H9 (cell line): ENCODE results near the gene CDC42EP1. TPM values are rescaled to one million over a fixed set of nuclear protein-coding genes. Genes with fewer than 3 reads are reported as not detected.
"Not testable (repeated sequence)": the region's sequence is repeated elsewhere in the genome, so short reads cannot be mapped to it uniquely, and the experiment has no call there.

Source experiments
- DNase-seq: peaks from one replicate; pipeline ENCODE4 v3.0.0-alpha.2; 2017
- H2AFZ ChIP-seq: one replicate; pipeline ENCODE4 v1.6.1; 2013; ENCODE audit warnings: mild to moderate bottlenecking, low read length, control low read depth, moderate library complexity
- H2AK5ac ChIP-seq: 2 replicates; pipeline ENCODE4 v1.6.1; 2013; ENCODE audit warnings: low read length, control low read depth, mixed read lengths; ENCODE audit not compliant: insufficient read length
- H2BK120ac ChIP-seq: one replicate; pipeline ENCODE4 v1.6.1; 2013; ENCODE audit warnings: low read depth, mild to moderate bottlenecking, low read length, control low read depth, inconsistent platforms; ENCODE audit not compliant: poor library complexity, severe bottlenecking
- H2BK12ac ChIP-seq: 2 replicates; pipeline ENCODE4 v1.6.1; 2013; ENCODE audit warnings: low read length, control low read depth, mixed read lengths, low read depth; ENCODE audit not compliant: insufficient read length
- H2BK15ac ChIP-seq: 2 replicates; pipeline ENCODE4 v1.6.1; 2013; ENCODE audit warnings: low read depth, low read length, control low read depth
- H2BK20ac ChIP-seq: one replicate; pipeline ENCODE4 v1.6.1; 2013; ENCODE audit warnings: low read depth, mild to moderate bottlenecking, low read length, control low read depth, inconsistent platforms; ENCODE audit not compliant: poor library complexity, severe bottlenecking
- H2BK5ac ChIP-seq: 2 replicates; pipeline ENCODE4 v1.6.1; 2013; ENCODE audit warnings: low read length, control low read depth, mixed read lengths; ENCODE audit not compliant: insufficient read length
- H3K14ac ChIP-seq: 2 replicates; pipeline ENCODE4 v1.6.1; 2013; ENCODE audit warnings: low read length, control low read depth; ENCODE audit not compliant: insufficient read depth
- H3K18ac ChIP-seq: 2 replicates; pipeline ENCODE4 v1.6.1; 2013; ENCODE audit warnings: low read depth, mild to moderate bottlenecking, mixed read lengths, low read length, control low read depth; ENCODE audit not compliant: insufficient read length
- H3K23ac ChIP-seq: 2 replicates; pipeline ENCODE4 v1.6.1; 2013; ENCODE audit warnings: low read length, control low read depth, mixed read lengths, low read depth; ENCODE audit not compliant: insufficient read length
- H3K23me2 ChIP-seq: 2 replicates; pipeline ENCODE4 v1.6.1; 2013; ENCODE audit warnings: low read depth, mild to moderate bottlenecking, mixed read lengths, low read length, control low read depth; ENCODE audit not compliant: insufficient read length, poor library complexity, severe bottlenecking
- H3K27ac ChIP-seq: 2 replicates; pipeline ENCODE4 v1.5.1; 2013; ENCODE audit warnings: low read length, control low read depth, mixed read lengths, low read depth; ENCODE audit not compliant: insufficient read length
- H3K27me3 ChIP-seq: 2 replicates; pipeline ENCODE4 v1.6.1; 2013; ENCODE audit warnings: low read length, control low read depth, inconsistent platforms; ENCODE audit not compliant: insufficient read depth
- H3K4ac ChIP-seq: 2 replicates; pipeline ENCODE4 v1.6.1; 2013; ENCODE audit warnings: low read depth, mild to moderate bottlenecking, control low read depth, inconsistent platforms, low read length, moderate library complexity
- H3K4me1 ChIP-seq: 2 replicates; pipeline ENCODE4 v1.6.1; 2013; ENCODE audit warnings: low read length, control low read depth, inconsistent platforms; ENCODE audit not compliant: insufficient read depth
- H3K4me2 ChIP-seq: 2 replicates; pipeline ENCODE4 v1.6.1; 2013; ENCODE audit warnings: low read length, control low read depth, mixed read lengths; ENCODE audit not compliant: insufficient read length, insufficient read depth
- H3K56ac ChIP-seq: 2 replicates; pipeline ENCODE4 v1.6.1; 2013; ENCODE audit warnings: low read depth, mild to moderate bottlenecking, mixed read lengths, low read length, control low read depth; ENCODE audit not compliant: insufficient read length
- H3K79me1 ChIP-seq: 2 replicates; pipeline ENCODE4 v1.6.1; 2013; ENCODE audit warnings: low read depth, mild to moderate bottlenecking, moderate library complexity, low read length, control low read depth, inconsistent platforms; ENCODE audit not compliant: insufficient read depth, poor library complexity, severe bottlenecking
- H3K79me2 ChIP-seq: 2 replicates; pipeline ENCODE4 v1.6.1; 2013; ENCODE audit warnings: low read length, control low read depth, inconsistent platforms; ENCODE audit not compliant: insufficient read depth
- H3K9ac ChIP-seq: 2 replicates; pipeline ENCODE4 v1.6.1; 2013; ENCODE audit warnings: low read length, control low read depth, mixed read lengths; ENCODE audit not compliant: insufficient read length; ENCODE audit errors: extremely low read depth
- H3K9me3 ChIP-seq: one replicate; pipeline ENCODE4 v1.6.1; 2013; ENCODE audit warnings: low read depth, low read length, inconsistent platforms; ENCODE audit not compliant: control insufficient read depth
- H3T11ph ChIP-seq: one replicate; pipeline ENCODE4 v1.6.1; 2013; ENCODE audit warnings: mild to moderate bottlenecking, low read length, control low read depth, inconsistent platforms
- H4K20me1 ChIP-seq: one replicate; pipeline ENCODE4 v1.6.1; 2013; ENCODE audit not compliant: control insufficient read depth, insufficient read length, insufficient read depth
- H4K5ac ChIP-seq: 2 replicates; pipeline ENCODE4 v1.6.1; 2013; ENCODE audit warnings: low read depth, mild to moderate bottlenecking, mixed read lengths, low read length, control low read depth; ENCODE audit not compliant: insufficient read length
- H4K8ac ChIP-seq: replicated peaks from 2 replicates; pipeline ENCODE4 v1.6.1; 2013; ENCODE audit warnings: low read length, control low read depth, mixed read lengths, low read depth; ENCODE audit not compliant: insufficient read length
- H4K91ac ChIP-seq: 2 replicates; pipeline ENCODE4 v1.6.1; 2013; ENCODE audit warnings: low read depth, mild to moderate bottlenecking, moderate library complexity, mixed read lengths, low read length, control low read depth; ENCODE audit not compliant: insufficient read length
- H3K27ac Mint-ChIP-seq, 3 experiments: 2 replicates in 2 of 3; 3 replicates in 1 of 3; pipeline ENCODE4 v1.8.0; 2020 to 2021; ENCODE audit warnings: mixed read lengths in 3 of 3, mild to moderate bottlenecking in 1 of 3, moderate library complexity in 1 of 3
- H3K27me3 Mint-ChIP-seq: 2 replicates; pipeline ENCODE4 v1.8.0; 2021; ENCODE audit warnings: low read depth, mild to moderate bottlenecking, moderate library complexity, mixed read lengths
- H3K36me3 Mint-ChIP-seq, 3 experiments: 2 replicates in 2 of 3; 3 replicates in 1 of 3; pipeline ENCODE4 v1.8.0; 2020 to 2021; ENCODE audit warnings: low read depth in 3 of 3, mixed read lengths in 3 of 3; ENCODE audit not compliant: insufficient read depth in 1 of 3
- H3K4me1 Mint-ChIP-seq, 2 experiments: 2 replicates each; pipeline ENCODE4 v1.8.0; 2020; ENCODE audit warnings: mixed read lengths in 2 of 2
- H3K4me3 Mint-ChIP-seq, 2 experiments: 2 replicates in 1 of 2; 3 replicates in 1 of 2; pipeline ENCODE4 v1.8.0; 2020 to 2021; ENCODE audit warnings: mild to moderate bottlenecking in 2 of 2, mixed read lengths in 2 of 2, moderate library complexity in 1 of 2
- H3K9me3 Mint-ChIP-seq, 2 experiments: 2 replicates in 1 of 2; 3 replicates in 1 of 2; pipeline ENCODE4 v1.8.0; 2020; ENCODE audit warnings: mild to moderate bottlenecking in 2 of 2, mixed read lengths in 2 of 2, moderate library complexity in 1 of 2
- WGBS: extraction: QIAGEN DNeasy Blood & Tissue Kit; methylation state at CpG from one replicate; pipeline ENCODE4 v1.1.7; 2013; ENCODE audit warnings: missing lambda C conversion rate, low lambda C conversion rate, mixed read lengths; ENCODE audit not compliant: insufficient read length; ENCODE audit errors: extremely low coverage; 5-methylcytosine and 5-hydroxymethylcytosine counted together
- total RNA-seq: library from RNA; stranded (reverse); gene quantifications from 2 replicates; pipeline ENCODE4 v1.2.1, GENCODE V29; 2021

CDC42EP1 gene
- total RNA-seq, 1 experiment from 2014 or later, result 23.0 TPM

GRCh38 chr22:37542416-37542815, 17.9 kb upstream of the CDC42EP1 start:
- H2BK15ac ChIP-seq, H4K5ac ChIP-seq, H2BK20ac ChIP-seq, H3K36me3 Mint-ChIP-seq, H3K79me1 ChIP-seq, H3K4me2 ChIP-seq, H3K9me3 ChIP-seq, H3K9ac ChIP-seq, H2BK12ac ChIP-seq, H4K8ac ChIP-seq, H3K27me3 Mint-ChIP-seq, H3K79me2 ChIP-seq, H2BK120ac ChIP-seq, H4K91ac ChIP-seq, DNase-seq, H3K4ac ChIP-seq, H3K27ac Mint-ChIP-seq, H2BK5ac ChIP-seq, H3K27me3 ChIP-seq, H3K4me3 Mint-ChIP-seq, H3K27ac ChIP-seq, H3T11ph ChIP-seq, H2AFZ ChIP-seq, H3K9me3 Mint-ChIP-seq, H2AK5ac ChIP-seq, H3K23ac ChIP-seq, H3K56ac ChIP-seq, H4K20me1 ChIP-seq, H3K14ac ChIP-seq, H3K23me2 ChIP-seq, H3K4me1 ChIP-seq, H3K18ac ChIP-seq: not testable (repeated sequence)
- H3K4me1 Mint-ChIP-seq, result peaks cover 27 to 45% of the 10 kb centered on the region in 2 experiments
- WGBS, result no CpG with 5 or more reads among the region's 4 CpGs
